Liver (tissue), 2 donors: ENCODE data around the gene LDLRAD1.

Experiments
- CTCF ChIP-seq: fragments of 150-350 bp; IDR thresholded peaks from 2 replicates; pipeline ENCODE4 v1.5.1; 2017; ENCODE audit warnings: improper control_type of control experiment, low read depth, low read length; ENCODE audit not compliant: missing input control
- FOXA2 ChIP-seq: IDR thresholded peaks from 2 replicates; pipeline ENCODE4 v1.6.1; 2016; ENCODE audit warnings: antibody characterized with exemption
- MAX ChIP-seq: IDR thresholded peaks from 2 replicates; pipeline ENCODE4 v1.6.1; 2016; ENCODE audit warnings: antibody characterized with exemption
- YY1 ChIP-seq: IDR thresholded peaks from 2 replicates; pipeline ENCODE4 v1.6.1; 2016; ENCODE audit warnings: antibody characterized with exemption, mild to moderate bottlenecking
- donor health status: healthy.

GRCh38 chr1:53968125-53968513 is 49.9 kb downstream of the LDLRAD1 start:
- TF ChIP-seq CTCF (no peak), MAX (no peak), YY1 (no peak), FOXA2 (no peak)
